NT2/D1 (cell line): ENCODE results near the gene UGT1A6.

ENCODE experiments used
- YY1 ChIP-seq: IDR thresholded peaks from 2 replicates; pipeline ENCODE4 v1.6.1; 2011; ENCODE audit not compliant: insufficient read length, insufficient read depth
- ZNF274 ChIP-seq: IDR thresholded peaks from 2 replicates; pipeline ENCODE4 v1.6.1; 2011; ENCODE audit warnings: mild to moderate bottlenecking, low read depth, low read length

DNA sequence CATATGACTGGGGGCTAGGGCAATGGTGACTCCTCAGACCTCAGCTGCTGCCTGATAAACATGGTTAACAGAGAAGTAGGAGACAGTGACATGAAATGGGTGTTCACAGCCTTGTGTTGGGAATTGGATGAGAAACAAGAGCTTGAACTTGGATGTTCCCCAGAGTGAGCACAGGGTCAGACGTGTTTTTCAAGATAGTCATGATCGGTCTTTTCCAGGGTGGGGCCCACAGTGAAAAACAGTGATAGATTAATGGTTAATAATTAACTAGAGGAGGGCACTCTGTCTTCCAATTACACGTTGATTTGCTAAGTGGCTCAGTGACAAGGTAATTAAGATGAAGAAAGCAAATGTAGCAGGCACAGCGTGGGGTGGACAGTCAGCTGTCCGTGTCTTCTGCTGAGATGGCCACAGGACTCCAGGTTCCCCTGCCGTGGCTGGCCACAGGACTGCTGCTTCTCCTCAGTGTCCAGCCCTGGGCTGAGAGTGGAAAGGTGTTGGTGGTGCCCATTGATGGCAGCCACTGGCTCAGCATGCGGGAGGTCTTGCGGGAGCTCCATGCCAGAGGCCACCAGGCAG, 36.1 kb downstream of the UGT1A6 start, which contains the start of gene UGT1A3:
- TF ChIP-seq YY1 (no peak), ZNF274 (no peak)
